ENCODE results near the gene GAREM1. TPM values are rescaled to one million over a fixed set of nuclear protein-coding genes. Genes with fewer than 3 reads are reported as not detected.

The GAREM1 gene
- polyA plus RNA-seq, 1 of the 3 experiments (the other 2 are of a cell fraction): 2.8 TPM

DNA sequence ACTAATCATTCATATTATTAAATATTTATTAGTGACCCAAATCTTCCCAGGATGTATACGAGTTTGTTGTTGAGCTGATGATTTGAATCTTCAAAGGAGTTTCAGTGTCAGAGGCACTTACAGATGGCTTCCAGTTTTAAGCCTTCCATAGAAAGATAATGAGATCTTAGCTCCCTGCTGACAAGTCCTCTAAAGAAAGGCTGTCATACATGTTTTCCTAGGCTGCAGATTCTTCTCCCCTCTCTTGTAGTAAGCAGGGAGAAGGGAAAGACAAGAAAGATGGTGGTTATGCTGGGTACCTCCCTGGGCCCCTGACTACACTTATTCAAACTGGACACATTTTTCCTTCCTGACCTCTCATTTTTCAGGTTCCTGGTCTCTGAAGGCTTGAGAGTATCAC is 8.1 kb upstream of the GAREM1 start:
- WGBS (ENCODE audit: low lambda C conversion rate): 25% methylated on average over 1 of the region's 1 CpG
- no peak for DNase-seq
- CTCF ChIA-PET: interaction anchor here (1.0 to 1.9 kb wide), 5 partner anchors 9 to 207 kb away, joined by 4 to 11 read pairs (median 6); no protein-coding TSS in a partner anchor

More for the DNA sequence above, 8.1 kb upstream of the GAREM1 start:
- Histone ChIP-seq H3K27me3 (ENCODE audit: insufficient read depth) (no peaks in the 10 kb centered on the region; the same call in 1 of the 2 replicates), H3K4me1 (ENCODE audit: control insufficient read depth in 1 of 2, insufficient read depth in 2 of 2, low read depth in 1 of 2, low read length in 1 of 2) (peaks cover 0 to under 1% of the 10 kb centered on the region in 2 experiments; a peak in 2 of 4 replicates), H3K4me2 (no peak overlapping the region), H4K20me1 (ENCODE audit: insufficient read depth) (no peaks in the 10 kb centered on the region), H3K36me3 (replicated peaks in 1 of 2; ENCODE audit: control insufficient read depth in 1 of 2, insufficient read depth in 2 of 2, low read length in 1 of 2) (no peaks in the 10 kb centered on the region), H3K9me3 (no peaks in the 10 kb centered on the region), H3K27ac (ENCODE audit: low read depth in 2 of 2, low read length in 1 of 2) (no peak overlapping the region), H3K9me2 (no peaks in the 10 kb centered on the region), H3K79me2 (ENCODE audit: insufficient read depth) (no peaks in the 10 kb centered on the region), H3K4me3 (ENCODE audit: low read depth in 2 of 2, low read length in 1 of 2) (no peak overlapping the region), H3F3A (replicated peaks; ENCODE audit: insufficient read depth) (no peaks in the 10 kb centered on the region), H3K9ac (no peak overlapping the region), H2AFZ (ENCODE audit: low read depth) (no peak overlapping the region; the same call in 1 of the 2 replicates)
- TF ChIP-seq, protein P1, sequence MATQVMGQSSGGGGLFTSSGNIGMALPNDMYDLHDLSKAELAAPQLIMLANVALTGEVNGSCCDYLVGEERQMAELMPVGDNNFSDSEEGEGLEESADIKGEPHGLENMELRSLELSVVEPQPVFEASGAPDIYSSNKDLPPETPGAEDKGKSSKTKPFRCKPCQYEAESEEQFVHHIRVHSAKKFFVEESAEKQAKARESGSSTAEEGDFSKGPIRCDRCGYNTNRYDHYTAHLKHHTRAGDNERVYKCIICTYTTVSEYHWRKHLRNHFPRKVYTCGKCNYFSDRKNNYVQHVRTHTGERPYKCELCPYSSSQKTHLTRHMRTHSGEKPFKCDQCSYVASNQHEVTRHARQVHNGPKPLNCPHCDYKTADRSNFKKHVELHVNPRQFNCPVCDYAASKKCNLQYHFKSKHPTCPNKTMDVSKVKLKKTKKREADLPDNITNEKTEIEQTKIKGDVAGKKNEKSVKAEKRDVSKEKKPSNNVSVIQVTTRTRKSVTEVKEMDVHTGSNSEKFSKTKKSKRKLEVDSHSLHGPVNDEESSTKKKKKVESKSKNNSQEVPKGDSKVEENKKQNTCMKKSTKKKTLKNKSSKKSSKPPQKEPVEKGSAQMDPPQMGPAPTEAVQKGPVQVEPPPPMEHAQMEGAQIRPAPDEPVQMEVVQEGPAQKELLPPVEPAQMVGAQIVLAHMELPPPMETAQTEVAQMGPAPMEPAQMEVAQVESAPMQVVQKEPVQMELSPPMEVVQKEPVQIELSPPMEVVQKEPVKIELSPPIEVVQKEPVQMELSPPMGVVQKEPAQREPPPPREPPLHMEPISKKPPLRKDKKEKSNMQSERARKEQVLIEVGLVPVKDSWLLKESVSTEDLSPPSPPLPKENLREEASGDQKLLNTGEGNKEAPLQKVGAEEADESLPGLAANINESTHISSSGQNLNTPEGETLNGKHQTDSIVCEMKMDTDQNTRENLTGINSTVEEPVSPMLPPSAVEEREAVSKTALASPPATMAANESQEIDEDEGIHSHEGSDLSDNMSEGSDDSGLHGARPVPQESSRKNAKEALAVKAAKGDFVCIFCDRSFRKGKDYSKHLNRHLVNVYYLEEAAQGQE (IDR thresholded peaks at IDR 0.05; ENCODE audit: low read depth, low read length): no peak
- TF ChIP-seq CHD2 (IDR thresholded peaks at IDR 0.05; ENCODE audit: low read length, partially characterized antibody) (no peak), ELF1 (IDR thresholded peaks at IDR 0.05) (no peak), GABPA (IDR thresholded peaks at IDR 0.05; ENCODE audit: low read depth) (no peak), JUND (IDR thresholded peaks at IDR 0.05) (no peak), TAF1 (IDR thresholded peaks at IDR 0.05; ENCODE audit: borderline replicate concordance, low read depth, low read length) (no peak), TCF12 (IDR thresholded peaks at IDR 0.05) (no peak), POLR2AphosphoS5 (IDR thresholded peaks at IDR 0.05; ENCODE audit: low read depth, low read length) (no peak), SIN3A (IDR thresholded peaks at IDR 0.05; ENCODE audit: borderline replicate concordance, low read depth, low read length) (no peak), EZH2phosphoT487 (IDR thresholded peaks at IDR 0.05; ENCODE audit: borderline replicate concordance, low read depth) (no peak), FOSL2 (IDR thresholded peaks at IDR 0.05; ENCODE audit: borderline replicate concordance, low read depth) (no peak), NRF1 (IDR thresholded peaks at IDR 0.05; ENCODE audit: low read depth, low read length) (no peak)
- TF ChIP-seq, protein P2, sequence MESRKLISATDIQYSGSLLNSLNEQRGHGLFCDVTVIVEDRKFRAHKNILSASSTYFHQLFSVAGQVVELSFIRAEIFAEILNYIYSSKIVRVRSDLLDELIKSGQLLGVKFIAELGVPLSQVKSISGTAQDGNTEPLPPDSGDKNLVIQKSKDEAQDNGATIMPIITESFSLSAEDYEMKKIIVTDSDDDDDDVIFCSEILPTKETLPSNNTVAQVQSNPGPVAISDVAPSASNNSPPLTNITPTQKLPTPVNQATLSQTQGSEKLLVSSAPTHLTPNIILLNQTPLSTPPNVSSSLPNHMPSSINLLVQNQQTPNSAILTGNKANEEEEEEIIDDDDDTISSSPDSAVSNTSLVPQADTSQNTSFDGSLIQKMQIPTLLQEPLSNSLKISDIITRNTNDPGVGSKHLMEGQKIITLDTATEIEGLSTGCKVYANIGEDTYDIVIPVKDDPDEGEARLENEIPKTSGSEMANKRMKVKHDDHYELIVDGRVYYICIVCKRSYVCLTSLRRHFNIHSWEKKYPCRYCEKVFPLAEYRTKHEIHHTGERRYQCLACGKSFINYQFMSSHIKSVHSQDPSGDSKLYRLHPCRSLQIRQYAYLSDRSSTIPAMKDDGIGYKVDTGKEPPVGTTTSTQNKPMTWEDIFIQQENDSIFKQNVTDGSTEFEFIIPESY (IDR thresholded peaks at IDR 0.05; ENCODE audit: borderline replicate concordance, low read depth): no peak
- TF ChIP-seq, protein P3, sequence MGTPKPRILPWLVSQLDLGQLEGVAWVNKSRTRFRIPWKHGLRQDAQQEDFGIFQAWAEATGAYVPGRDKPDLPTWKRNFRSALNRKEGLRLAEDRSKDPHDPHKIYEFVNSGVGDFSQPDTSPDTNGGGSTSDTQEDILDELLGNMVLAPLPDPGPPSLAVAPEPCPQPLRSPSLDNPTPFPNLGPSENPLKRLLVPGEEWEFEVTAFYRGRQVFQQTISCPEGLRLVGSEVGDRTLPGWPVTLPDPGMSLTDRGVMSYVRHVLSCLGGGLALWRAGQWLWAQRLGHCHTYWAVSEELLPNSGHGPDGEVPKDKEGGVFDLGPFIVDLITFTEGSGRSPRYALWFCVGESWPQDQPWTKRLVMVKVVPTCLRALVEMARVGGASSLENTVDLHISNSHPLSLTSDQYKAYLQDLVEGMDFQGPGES (IDR thresholded peaks at IDR 0.05; ENCODE audit: low read depth, low read length): no peak
- POLR2A ChIA-PET: no interaction called here
